Activated CD8-positive, alpha-beta memory T cell treated with anti-CD3 and anti-CD28 coated beads, Interleukin-2, amount 10 ng/mL, durations not matched to agents 7 days and 5 days (primary cell): ENCODE results near the gene CDC42SE2. TPM values are rescaled to one million over a fixed set of nuclear protein-coding genes. Genes with fewer than 3 reads are reported as not detected.
"Not testable (repeated sequence)": the region's sequence is repeated elsewhere in the genome, so short reads cannot be mapped to it uniquely, and the experiment has no call there.

Source experiments
- ATAC-seq: fragments of 150-1000 bp; cut with Tn5 transposase; one replicate; pipeline ENCODE4 v1.10.0; 2021; ENCODE audit warnings: moderate library complexity
- CTCF ChIA-PET: fragments of 350-600 bp; sonication (Branson Sonifier 250); formaldehyde crosslinking; loops from one replicate; lab custom pipeline; 2021; ENCODE audit warnings: antibody characterized with exemption; lab: Charles Lee
- DNase-seq: peaks from one replicate; pipeline ENCODE4 v3.0.0-alpha.2; 2020
- H3K27ac Mint-ChIP-seq: one replicate; pipeline ENCODE4 v1.8.0; 2021; ENCODE audit warnings: mild to moderate bottlenecking, mixed read lengths
- H3K27me3 Mint-ChIP-seq: one replicate; pipeline ENCODE4 v1.8.0; 2021; ENCODE audit warnings: mixed read lengths
- H3K36me3 Mint-ChIP-seq: one replicate; pipeline ENCODE4 v1.8.0; 2021; ENCODE audit warnings: mild to moderate bottlenecking, mixed read lengths
- H3K4me1 Mint-ChIP-seq: one replicate; pipeline ENCODE4 v1.8.0; 2021; ENCODE audit warnings: mixed read lengths
- H3K4me3 Mint-ChIP-seq: one replicate; pipeline ENCODE4 v1.8.0; 2021; ENCODE audit warnings: mild to moderate bottlenecking, moderate library complexity, mixed read lengths
- H3K9me3 Mint-ChIP-seq: one replicate; pipeline ENCODE4 v1.8.0; 2022; ENCODE audit warnings: low read depth, mixed read lengths
- total RNA-seq, 2 experiments: library from RNA; stranded (reverse); gene quantifications; one replicate each; pipeline ENCODE4 v1.2.3, GENCODE V29; 2021

The CDC42SE2 gene
- total RNA-seq, 2 experiments from 2014 or later = 118 to 149 TPM

DNA sequence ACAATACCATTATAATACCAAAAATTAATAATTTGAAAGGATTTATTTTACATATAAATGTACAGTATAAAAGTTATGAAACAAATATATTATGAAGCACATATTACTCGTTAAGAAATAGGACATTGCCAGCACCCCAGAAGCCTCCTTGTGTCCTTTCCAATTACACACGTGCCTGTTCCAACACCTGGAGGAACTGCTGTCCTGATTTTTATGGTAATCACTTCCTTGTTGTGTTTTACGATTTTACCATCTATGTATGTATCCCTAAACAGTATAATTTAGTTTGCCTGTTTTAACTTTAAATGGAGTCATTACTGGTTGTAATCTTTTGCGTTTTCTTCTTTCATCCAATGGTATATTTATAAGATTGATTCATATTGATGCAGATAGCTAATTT lies 105.0 kb downstream of the CDC42SE2 start:
- CTCF ChIA-PET = interaction anchor here (1.0 kb wide), 1 partner anchor 9 kb away, joined by 3 read pairs; no protein-coding TSS in a partner anchor
- Mint-ChIP-seq H3K4me3 (no peak overlapping the region), H3K9me3 (peaks cover 3% of the 10 kb centered on the region), H3K27me3 (no peaks in the 10 kb centered on the region), H3K4me1 (peaks cover 80% of the 10 kb centered on the region), H3K36me3 (peaks cover 51% of the 10 kb centered on the region), H3K27ac (no peak overlapping the region)
- DNase-seq (no peak), ATAC-seq (no peak)

GRCh38 chr5:131369558-131369957 lies 105.7 kb downstream of the CDC42SE2 start:
- Mint-ChIP-seq H3K27ac (peak overlapping the region; percentile 70), H3K36me3 (peaks cover 47% of the 10 kb centered on the region), H3K4me3 (no peak overlapping the region)

DNA sequence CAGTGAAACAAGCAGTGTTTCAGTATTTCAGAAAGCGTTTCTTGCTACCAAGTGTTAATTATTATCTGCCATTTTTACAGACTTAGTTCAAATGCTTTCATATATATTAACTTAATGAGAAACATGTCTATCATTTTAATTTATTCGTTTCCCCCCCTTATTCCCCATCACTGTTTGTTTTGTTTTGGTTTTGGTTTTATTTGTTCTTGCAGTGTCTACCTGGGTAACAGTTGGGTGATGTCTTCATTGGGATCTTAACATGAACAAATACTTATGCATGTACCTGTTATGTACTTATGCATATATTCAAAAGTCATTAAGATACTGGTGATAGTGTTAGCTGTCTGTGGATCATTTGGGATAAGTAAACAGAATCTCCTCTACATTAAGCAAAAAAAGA lies 108.0 kb downstream of the CDC42SE2 start:
- peaks cover 49% of the 10 kb centered on the region for H3K36me3 Mint-ChIP-seq
- H3K4me3 Mint-ChIP-seq = no peak overlapping the region
- H3K27ac Mint-ChIP-seq = peak overlapping the region; percentile 7
- DNase-seq = no peak
- CTCF ChIA-PET = interaction anchor here (2.6 kb wide), 1 partner anchor 10 kb away, joined by 11 read pairs; no protein-coding TSS in a partner anchor
- no peak for ATAC-seq
- peaks cover 3% of the 10 kb centered on the region for H3K9me3 Mint-ChIP-seq
- H3K4me1 Mint-ChIP-seq = peaks cover 83% of the 10 kb centered on the region
- H3K27me3 Mint-ChIP-seq = no peaks in the 10 kb centered on the region

More at GRCh38 chr5:131369558-131369957, 105.7 kb downstream of the CDC42SE2 start:
- ATAC-seq (no peak), DNase-seq (no peak)
- CTCF ChIA-PET = interaction anchor here (1.0 kb wide), 1 partner anchor 8 kb away, joined by 3 read pairs; no protein-coding TSS in a partner anchor
- H3K9me3 Mint-ChIP-seq = peaks cover 3% of the 10 kb centered on the region
- no peaks in the 10 kb centered on the region for H3K27me3 Mint-ChIP-seq
- H3K4me1 Mint-ChIP-seq = peaks cover 77% of the 10 kb centered on the region

DNA sequence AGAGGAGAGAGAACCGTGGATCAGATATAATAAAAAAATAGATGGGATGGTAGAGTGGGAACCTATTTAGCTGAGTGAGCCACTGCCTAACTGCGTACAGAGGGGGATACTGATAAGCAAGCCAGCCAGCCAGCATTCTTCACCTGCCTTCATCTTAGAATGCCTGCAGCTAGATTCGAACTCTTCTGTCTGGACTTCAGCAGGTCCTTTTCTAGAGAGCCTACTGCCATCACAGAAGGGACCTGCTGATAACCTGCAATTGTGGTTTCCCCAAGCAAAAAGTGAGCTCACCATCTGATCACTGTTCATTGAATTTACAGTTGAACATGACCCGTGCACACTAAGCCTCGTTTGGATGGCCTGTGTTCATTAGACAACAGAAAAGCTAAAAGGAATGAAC lies 109.4 kb downstream of the CDC42SE2 start:
- Mint-ChIP-seq H3K27ac (peak overlapping the region; percentile 85), H3K36me3 (peaks cover 41% of the 10 kb centered on the region), H3K9me3 (peaks cover under 1% of the 10 kb centered on the region), H3K4me1 (peaks cover 88% of the 10 kb centered on the region), H3K4me3 (peak overlapping the region; percentile 35), H3K27me3 (no peaks in the 10 kb centered on the region)
- ATAC-seq (peak; percentile 28), DNase-seq (no peak)
- CTCF ChIA-PET = interaction anchor here (0.9 to 2.6 kb wide), 4 partner anchors 9 to 92 kb away, joined by 3 to 11 read pairs (median 5); no protein-coding TSS in a partner anchor

GRCh38 chr5:131375351-131375750 lies 111.5 kb downstream of the CDC42SE2 start:
- no peaks in the 10 kb centered on the region for H3K9me3 Mint-ChIP-seq
- DNase-seq = no peak
- H3K36me3 Mint-ChIP-seq = peaks cover 36% of the 10 kb centered on the region
- ATAC-seq = peak; percentile 34
- H3K4me3 Mint-ChIP-seq = peak overlapping the region; percentile 21
- peak overlapping the region; percentile 95 for H3K27ac Mint-ChIP-seq
- no peaks in the 10 kb centered on the region for H3K27me3 Mint-ChIP-seq
- peaks cover 88% of the 10 kb centered on the region for H3K4me1 Mint-ChIP-seq
- CTCF ChIA-PET = interaction anchor here (1.0 to 2.2 kb wide), 5 partner anchors 17 to 103 kb away, joined by 3 to 6 read pairs (median 5); no protein-coding TSS in a partner anchor

- Mint-ChIP-seq H3K4me1 (peaks cover 88% of the 10 kb centered on the region), H3K36me3 (peaks cover 40% of the 10 kb centered on the region), H3K27me3 (no peaks in the 10 kb centered on the region), H3K9me3 (no peaks in the 10 kb centered on the region), H3K4me3 (no peak overlapping the region), H3K27ac (peak overlapping the region; percentile 95)
- CTCF ChIA-PET = interaction anchor here (0.7 to 1.7 kb wide), 4 partner anchors 8 to 123 kb away, joined by 3 to 7 read pairs (median 4); no protein-coding TSS in a partner anchor
- DNase-seq = no peak
- no peak for ATAC-seq
Observed at GRCh38 chr5:131377346-131377745, 113.5 kb downstream of the CDC42SE2 start.

GRCh38 chr5:131377785-131378325 lies 114.0 kb downstream of the CDC42SE2 start:
- Mint-ChIP-seq H3K36me3 (peaks cover 40% of the 10 kb centered on the region), H3K9me3 (no peaks in the 10 kb centered on the region), H3K27me3 (no peaks in the 10 kb centered on the region), H3K4me3 (no peak overlapping the region), H3K4me1 (peaks cover 89% of the 10 kb centered on the region), H3K27ac (peak overlapping the region; percentile 95)
- CTCF ChIA-PET = interaction anchor here (0.7 to 1.7 kb wide), 6 partner anchors 9 to 123 kb away, joined by 3 to 7 read pairs (median 4); no protein-coding TSS in a partner anchor
- no peak for ATAC-seq
- DNase-seq = no peak

- CTCF ChIA-PET = interaction anchor here (0.8 to 1.5 kb wide), 7 partner anchors 10 to 121 kb away, joined by 3 to 8 read pairs (median 3); no protein-coding TSS in a partner anchor
- H3K27ac Mint-ChIP-seq = peak overlapping the region; percentile 95
- peaks cover 88% of the 10 kb centered on the region for H3K4me1 Mint-ChIP-seq
Observed at GRCh38 chr5:131378721-131379541, 115.1 kb downstream of the CDC42SE2 start.

GRCh38 chr5:131379723-131380122 lies 115.9 kb downstream of the CDC42SE2 start:
- peak; percentile 72 for DNase-seq
- peaks cover 90% of the 10 kb centered on the region for H3K4me1 Mint-ChIP-seq
- no peaks in the 10 kb centered on the region for H3K27me3 Mint-ChIP-seq
- peak overlapping the region; percentile 59 for H3K4me3 Mint-ChIP-seq
- CTCF ChIA-PET = interaction anchor here (0.9 to 1.4 kb wide), 3 partner anchors 12 to 122 kb away, joined by 3 to 8 read pairs (median 3); no protein-coding TSS in a partner anchor
- peaks cover 37% of the 10 kb centered on the region for H3K36me3 Mint-ChIP-seq
- H3K27ac Mint-ChIP-seq = peak overlapping the region; percentile 95
- no peaks in the 10 kb centered on the region for H3K9me3 Mint-ChIP-seq
- ATAC-seq = peak; percentile 48

More at GRCh38 chr5:131378721-131379541, 115.1 kb downstream of the CDC42SE2 start:
- H3K9me3 Mint-ChIP-seq = no peaks in the 10 kb centered on the region
- DNase-seq (no peak), ATAC-seq (no peak)
- no peaks in the 10 kb centered on the region for H3K27me3 Mint-ChIP-seq
- H3K36me3 Mint-ChIP-seq = peaks cover 37% of the 10 kb centered on the region
- H3K4me3 Mint-ChIP-seq = peak overlapping the region; percentile 43

GRCh38 chr5:131380238-131380637 lies 116.4 kb downstream of the CDC42SE2 start:
- not testable (repeated sequence) for ATAC-seq, H3K9me3 Mint-ChIP-seq, DNase-seq, H3K27me3 Mint-ChIP-seq
- Mint-ChIP-seq H3K36me3 (peaks cover 35% of the 10 kb centered on the region), H3K27ac (peak overlapping the region; percentile 95), H3K4me3 (peak overlapping the region; percentile 63), H3K4me1 (peaks cover 88% of the 10 kb centered on the region)
- CTCF ChIA-PET = interaction anchor here (1.4 kb wide), 1 partner anchor 11 kb away, joined by 8 read pairs; no protein-coding TSS in a partner anchor

DNA sequence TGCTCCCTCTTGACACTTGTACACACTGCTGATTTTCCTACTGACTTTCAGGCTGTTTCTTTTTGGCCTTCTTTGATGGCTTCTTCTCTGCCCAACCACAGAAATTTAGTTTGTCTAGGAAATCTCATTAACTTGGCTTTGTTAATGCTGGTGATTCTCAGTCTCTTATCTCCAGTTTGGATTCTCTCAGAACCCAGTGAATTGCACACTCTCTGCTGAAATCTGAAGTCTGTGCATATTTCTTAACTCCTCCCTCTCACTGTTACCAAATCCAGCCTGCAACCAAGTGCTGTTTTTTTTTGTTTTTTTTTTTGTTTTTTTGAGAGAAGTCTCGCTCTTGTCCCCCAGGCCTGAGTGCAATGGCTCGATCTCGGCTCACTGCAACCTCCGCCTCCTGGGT lies 117.2 kb downstream of the CDC42SE2 start:
- H3K4me1 Mint-ChIP-seq = peaks cover 88% of the 10 kb centered on the region
- H3K27me3 Mint-ChIP-seq = no peaks in the 10 kb centered on the region
- peak overlapping the region; percentile 91 for H3K27ac Mint-ChIP-seq
- ATAC-seq = no peak
- no peak for DNase-seq
- H3K4me3 Mint-ChIP-seq = peak overlapping the region; percentile 63
- peaks cover 37% of the 10 kb centered on the region for H3K36me3 Mint-ChIP-seq
- no peaks in the 10 kb centered on the region for H3K9me3 Mint-ChIP-seq
- CTCF ChIA-PET = interaction anchor here (1.0 to 2.1 kb wide), 9 partner anchors 100 to 509 kb away, joined by 3 to 14 read pairs (median 9); partner anchors contain the start of gene CDC42SE2

- Mint-ChIP-seq H3K27me3 (no peaks in the 10 kb centered on the region), H3K4me1 (peaks cover 89% of the 10 kb centered on the region), H3K9me3 (no peaks in the 10 kb centered on the region), H3K36me3 (peaks cover 36% of the 10 kb centered on the region), H3K4me3 (peak overlapping the region; percentile 63), H3K27ac (peak overlapping the region; percentile 91)
- ATAC-seq (peak; percentile 9), DNase-seq (no peak)
- CTCF ChIA-PET = interaction anchor here (0.6 to 3.7 kb wide), 39 partner anchors 9 to 510 kb away, joined by 3 to 16 read pairs (median 4); partner anchors contain the start of genes CDC42SE2 and HINT1
Observed at GRCh38 chr5:131381777-131382176, 117.9 kb downstream of the CDC42SE2 start.
